Measurements from ENCODE around the gene UVRAG.

GRCh38 chr11:75766443-75767227 is 48.4 kb upstream of the UVRAG start:
- TF ChIP-seq, protein P1, sequence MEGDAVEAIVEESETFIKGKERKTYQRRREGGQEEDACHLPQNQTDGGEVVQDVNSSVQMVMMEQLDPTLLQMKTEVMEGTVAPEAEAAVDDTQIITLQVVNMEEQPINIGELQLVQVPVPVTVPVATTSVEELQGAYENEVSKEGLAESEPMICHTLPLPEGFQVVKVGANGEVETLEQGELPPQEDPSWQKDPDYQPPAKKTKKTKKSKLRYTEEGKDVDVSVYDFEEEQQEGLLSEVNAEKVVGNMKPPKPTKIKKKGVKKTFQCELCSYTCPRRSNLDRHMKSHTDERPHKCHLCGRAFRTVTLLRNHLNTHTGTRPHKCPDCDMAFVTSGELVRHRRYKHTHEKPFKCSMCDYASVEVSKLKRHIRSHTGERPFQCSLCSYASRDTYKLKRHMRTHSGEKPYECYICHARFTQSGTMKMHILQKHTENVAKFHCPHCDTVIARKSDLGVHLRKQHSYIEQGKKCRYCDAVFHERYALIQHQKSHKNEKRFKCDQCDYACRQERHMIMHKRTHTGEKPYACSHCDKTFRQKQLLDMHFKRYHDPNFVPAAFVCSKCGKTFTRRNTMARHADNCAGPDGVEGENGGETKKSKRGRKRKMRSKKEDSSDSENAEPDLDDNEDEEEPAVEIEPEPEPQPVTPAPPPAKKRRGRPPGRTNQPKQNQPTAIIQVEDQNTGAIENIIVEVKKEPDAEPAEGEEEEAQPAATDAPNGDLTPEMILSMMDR (IDR thresholded peaks at IDR 0.05; ENCODE audit: low read length): no peak
- no peak for TF ChIP-seq EZH2 (optimal IDR thresholded peaks at IDR 0.05; ENCODE audit: low read depth, low read length)
- no peak for TF ChIP-seq EZH2phosphoT487 (IDR thresholded peaks at IDR 0.05; ENCODE audit: low read length)
